ENCODE results near the gene A2ML1.
"Not testable (repeated sequence)": the region's sequence is repeated elsewhere in the genome, so short reads cannot be mapped to it uniquely, and the experiment has no call there.

Gene A2ML1

DNA sequence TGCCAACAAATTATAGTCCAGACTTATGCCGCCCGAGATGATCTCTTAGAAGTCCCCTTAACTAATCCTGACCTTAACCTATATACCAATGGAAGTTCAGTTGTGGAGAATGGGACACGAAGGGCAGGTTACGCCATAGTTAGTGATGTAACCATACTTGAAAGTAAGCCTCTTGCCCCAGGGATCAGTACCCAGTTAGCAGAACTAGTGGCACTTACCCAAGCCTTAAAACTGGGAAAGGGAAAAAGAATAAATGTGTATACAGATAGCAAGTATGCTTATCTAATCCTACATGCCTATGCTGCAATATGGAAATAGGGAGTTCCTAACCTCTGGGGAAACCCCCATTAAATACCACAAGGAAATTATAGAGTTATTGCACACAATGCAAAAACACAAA lies 29.2 kb upstream of the A2ML1 start:
- not testable (repeated sequence) for H3K4me2 ChIP-seq (ENCODE audit: low read length); H3K4me1 ChIP-seq (ENCODE audit: low read length); H4K20me1 ChIP-seq (ENCODE audit: insufficient read depth, low read length); H2AFZ ChIP-seq (ENCODE audit: low read depth, low read length); H3K9me3 ChIP-seq (ENCODE audit: insufficient read depth, low read length); H3K36me3 ChIP-seq (replicated peaks; ENCODE audit: low read depth, low read length); H3K9ac ChIP-seq (ENCODE audit: low read length); H3K27ac ChIP-seq (ENCODE audit: low read length); H3K4me3 ChIP-seq (ENCODE audit: low read length); H3K27me3 ChIP-seq (ENCODE audit: low read depth, low read length); H3K79me2 ChIP-seq (ENCODE audit: low read length)

DNA sequence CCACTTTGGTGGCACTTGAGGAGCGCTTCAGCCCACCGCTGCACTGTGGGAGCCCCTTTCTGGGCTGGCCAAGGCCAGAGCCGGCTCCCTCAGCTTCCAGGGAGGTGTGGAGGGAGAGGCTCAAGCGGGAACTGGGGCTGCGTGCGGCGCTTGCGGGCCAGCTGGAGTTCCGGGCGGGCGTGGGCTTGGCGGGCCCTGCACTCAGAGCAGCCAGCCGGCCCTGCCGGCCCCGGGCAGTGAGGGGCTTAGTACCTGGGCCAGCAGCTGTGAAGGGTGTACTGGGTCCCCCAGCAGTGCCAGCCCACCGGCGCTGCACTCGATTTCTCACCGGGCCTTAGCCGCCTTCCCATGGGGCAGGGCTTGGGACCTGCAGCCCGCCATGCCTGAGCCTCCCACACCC lies 27.8 kb upstream of the A2ML1 start:
- H3K36me3 ChIP-seq (replicated peaks; ENCODE audit: low read depth, low read length); H3K27me3 ChIP-seq (ENCODE audit: low read depth, low read length); H3K4me3 ChIP-seq (ENCODE audit: low read length); H2AFZ ChIP-seq (ENCODE audit: low read depth, low read length); H3K9ac ChIP-seq (ENCODE audit: low read length); H3K79me2 ChIP-seq (ENCODE audit: low read length); H3K27ac ChIP-seq (ENCODE audit: low read length); H3K9me3 ChIP-seq (ENCODE audit: insufficient read depth, low read length); H3K4me2 ChIP-seq (ENCODE audit: low read length); H4K20me1 ChIP-seq (ENCODE audit: insufficient read depth, low read length); H3K4me1 ChIP-seq (ENCODE audit: low read length): not testable (repeated sequence)

DNA sequence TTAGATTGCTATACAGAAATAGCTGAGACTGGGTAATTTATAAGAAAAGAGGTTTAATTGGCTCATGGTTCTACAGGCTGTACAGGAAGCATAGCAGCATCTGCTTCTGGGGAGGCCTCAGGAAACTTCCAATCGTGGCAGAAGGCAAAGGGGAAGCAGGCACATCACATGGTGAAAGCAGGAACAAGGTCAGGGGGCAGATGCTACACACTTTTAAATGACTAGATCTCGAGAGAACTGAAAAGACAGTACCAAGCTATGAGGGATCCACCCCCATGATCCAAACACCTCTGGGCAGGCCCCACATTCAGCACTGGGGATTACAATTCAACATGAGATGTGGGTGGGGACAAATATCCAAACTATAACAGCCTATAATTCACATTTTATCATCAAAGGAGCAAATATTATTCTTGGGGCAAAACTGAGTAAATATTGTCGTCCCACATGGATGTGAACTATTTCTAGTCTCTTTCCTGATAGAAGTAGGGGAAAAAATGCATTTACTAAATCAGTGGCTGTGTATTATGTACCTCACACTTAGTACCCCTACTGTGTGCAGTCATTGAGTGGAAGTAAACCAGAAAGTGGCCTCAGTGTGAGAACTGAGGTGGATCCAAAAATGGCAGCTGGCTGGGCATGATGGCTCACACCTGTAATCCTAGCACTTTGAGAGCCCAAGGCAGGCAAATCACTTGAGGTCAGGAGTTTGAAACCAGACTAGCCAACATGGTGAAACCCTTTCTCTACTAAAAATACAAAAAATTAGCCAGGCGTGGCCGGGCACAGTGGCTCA lies 25.4 kb upstream of the A2ML1 start:
- Histone ChIP-seq H3K4me3 (ENCODE audit: low read length) (no peak overlapping the region), H2AFZ (ENCODE audit: low read depth, low read length) (no peak overlapping the region; the same call in 1 of the 2 replicates), H3K79me2 (ENCODE audit: low read length) (no peaks in the 10 kb centered on the region), H3K4me2 (ENCODE audit: low read length) (no peak overlapping the region), H3K36me3 (replicated peaks; ENCODE audit: low read depth, low read length) (no peaks in the 10 kb centered on the region), H3K4me1 (ENCODE audit: low read length) (peaks cover 5% of the 10 kb centered on the region; the same call in 1 of the 2 replicates), H3K9ac (ENCODE audit: low read length) (no peak overlapping the region), H4K20me1 (ENCODE audit: insufficient read depth, low read length) (no peaks in the 10 kb centered on the region), H3K9me3 (ENCODE audit: insufficient read depth, low read length) (no peaks in the 10 kb centered on the region), H3K27me3 (ENCODE audit: low read depth, low read length) (no peaks in the 10 kb centered on the region), H3K27ac (ENCODE audit: low read length) (no peak overlapping the region)
- no peak for TF ChIP-seq EZH2phosphoT487 (IDR thresholded peaks at IDR 0.05; ENCODE audit: low read depth)
- TF ChIP-seq, protein P1, sequence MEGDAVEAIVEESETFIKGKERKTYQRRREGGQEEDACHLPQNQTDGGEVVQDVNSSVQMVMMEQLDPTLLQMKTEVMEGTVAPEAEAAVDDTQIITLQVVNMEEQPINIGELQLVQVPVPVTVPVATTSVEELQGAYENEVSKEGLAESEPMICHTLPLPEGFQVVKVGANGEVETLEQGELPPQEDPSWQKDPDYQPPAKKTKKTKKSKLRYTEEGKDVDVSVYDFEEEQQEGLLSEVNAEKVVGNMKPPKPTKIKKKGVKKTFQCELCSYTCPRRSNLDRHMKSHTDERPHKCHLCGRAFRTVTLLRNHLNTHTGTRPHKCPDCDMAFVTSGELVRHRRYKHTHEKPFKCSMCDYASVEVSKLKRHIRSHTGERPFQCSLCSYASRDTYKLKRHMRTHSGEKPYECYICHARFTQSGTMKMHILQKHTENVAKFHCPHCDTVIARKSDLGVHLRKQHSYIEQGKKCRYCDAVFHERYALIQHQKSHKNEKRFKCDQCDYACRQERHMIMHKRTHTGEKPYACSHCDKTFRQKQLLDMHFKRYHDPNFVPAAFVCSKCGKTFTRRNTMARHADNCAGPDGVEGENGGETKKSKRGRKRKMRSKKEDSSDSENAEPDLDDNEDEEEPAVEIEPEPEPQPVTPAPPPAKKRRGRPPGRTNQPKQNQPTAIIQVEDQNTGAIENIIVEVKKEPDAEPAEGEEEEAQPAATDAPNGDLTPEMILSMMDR (IDR thresholded peaks at IDR 0.05; ENCODE audit: low read depth, low read length) = no peak

DNA sequence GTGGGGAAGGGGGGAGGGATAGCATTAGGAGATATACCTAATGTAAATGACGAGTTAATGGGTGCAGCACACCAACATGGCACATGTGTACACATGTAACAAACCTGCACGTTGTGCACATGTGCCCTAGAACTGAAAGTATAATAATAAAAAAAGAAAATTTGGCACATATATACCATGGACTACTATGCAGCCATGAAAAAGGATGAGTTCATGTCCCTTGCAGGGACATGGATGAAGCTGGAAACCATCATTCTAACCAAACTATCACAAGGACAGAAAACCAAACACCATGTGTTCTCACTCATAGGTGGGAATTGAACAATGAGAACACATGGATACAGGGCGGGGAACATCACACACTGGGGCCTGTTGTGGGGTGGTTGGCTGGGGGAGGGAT lies 21.2 kb upstream of the A2ML1 start:
- H3K4me1 ChIP-seq (ENCODE audit: low read length); H3K9me3 ChIP-seq (ENCODE audit: insufficient read depth, low read length); H3K4me2 ChIP-seq (ENCODE audit: low read length); H3K9ac ChIP-seq (ENCODE audit: low read length); H3K79me2 ChIP-seq (ENCODE audit: low read length); H3K36me3 ChIP-seq (replicated peaks; ENCODE audit: low read depth, low read length); H3K27me3 ChIP-seq (ENCODE audit: low read depth, low read length); H2AFZ ChIP-seq (ENCODE audit: low read depth, low read length); H4K20me1 ChIP-seq (ENCODE audit: insufficient read depth, low read length); H3K27ac ChIP-seq (ENCODE audit: low read length); H3K4me3 ChIP-seq (ENCODE audit: low read length): not testable (repeated sequence)

DNA sequence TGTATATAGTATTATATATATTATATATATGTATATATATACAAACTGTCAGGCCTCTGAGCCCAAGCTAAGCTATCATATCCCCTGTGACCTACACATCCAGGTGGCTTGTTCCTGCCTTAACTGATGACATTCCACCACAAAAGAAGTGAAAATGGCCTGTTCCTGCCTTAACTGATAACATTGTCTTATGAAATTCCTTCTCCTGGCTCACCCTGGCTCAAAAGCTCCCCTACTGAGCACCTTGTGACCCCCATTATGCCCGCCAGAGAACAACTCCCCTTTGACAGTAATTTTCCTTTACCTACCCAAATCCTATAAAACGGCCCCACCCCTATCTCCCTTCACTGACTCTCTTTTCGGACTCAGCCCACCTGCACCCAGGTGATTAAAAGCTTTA lies 17.6 kb upstream of the A2ML1 start:
- not testable (repeated sequence) for H4K20me1 ChIP-seq (ENCODE audit: insufficient read depth, low read length); H3K4me3 ChIP-seq (ENCODE audit: low read length); H3K9me3 ChIP-seq (ENCODE audit: insufficient read depth, low read length); H3K4me1 ChIP-seq (ENCODE audit: low read length); H3K36me3 ChIP-seq (replicated peaks; ENCODE audit: low read depth, low read length); H3K9ac ChIP-seq (ENCODE audit: low read length); H3K27me3 ChIP-seq (ENCODE audit: low read depth, low read length); H3K27ac ChIP-seq (ENCODE audit: low read length); H3K79me2 ChIP-seq (ENCODE audit: low read length); H3K4me2 ChIP-seq (ENCODE audit: low read length); H2AFZ ChIP-seq (ENCODE audit: low read depth, low read length)

DNA sequence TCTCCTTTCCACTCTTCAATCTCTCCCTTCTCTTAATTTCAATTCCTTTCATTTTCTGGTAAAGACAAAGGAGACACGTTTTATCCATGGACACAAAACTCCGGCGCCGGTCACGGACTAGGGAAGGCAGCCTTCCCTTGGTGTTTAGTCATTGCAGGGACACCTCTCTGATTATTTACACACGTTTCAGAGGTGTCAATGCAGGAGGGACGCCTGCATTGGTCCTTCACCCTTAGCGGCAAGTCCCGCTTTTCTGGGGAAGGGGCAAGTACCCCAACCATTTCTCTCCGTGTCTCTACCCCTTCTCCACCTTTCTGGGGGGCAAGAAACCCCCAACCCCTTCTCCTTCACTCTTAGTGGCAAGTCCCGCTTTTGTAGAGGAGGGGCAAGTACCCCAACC lies 16.9 kb upstream of the A2ML1 start:
- H3K4me1 ChIP-seq (ENCODE audit: low read length); H3K4me3 ChIP-seq (ENCODE audit: low read length); H3K9me3 ChIP-seq (ENCODE audit: insufficient read depth, low read length); H3K4me2 ChIP-seq (ENCODE audit: low read length); H4K20me1 ChIP-seq (ENCODE audit: insufficient read depth, low read length); H3K27me3 ChIP-seq (ENCODE audit: low read depth, low read length); H3K36me3 ChIP-seq (replicated peaks; ENCODE audit: low read depth, low read length); H3K79me2 ChIP-seq (ENCODE audit: low read length); H3K9ac ChIP-seq (ENCODE audit: low read length); H2AFZ ChIP-seq (ENCODE audit: low read depth, low read length); H3K27ac ChIP-seq (ENCODE audit: low read length): not testable (repeated sequence)

DNA sequence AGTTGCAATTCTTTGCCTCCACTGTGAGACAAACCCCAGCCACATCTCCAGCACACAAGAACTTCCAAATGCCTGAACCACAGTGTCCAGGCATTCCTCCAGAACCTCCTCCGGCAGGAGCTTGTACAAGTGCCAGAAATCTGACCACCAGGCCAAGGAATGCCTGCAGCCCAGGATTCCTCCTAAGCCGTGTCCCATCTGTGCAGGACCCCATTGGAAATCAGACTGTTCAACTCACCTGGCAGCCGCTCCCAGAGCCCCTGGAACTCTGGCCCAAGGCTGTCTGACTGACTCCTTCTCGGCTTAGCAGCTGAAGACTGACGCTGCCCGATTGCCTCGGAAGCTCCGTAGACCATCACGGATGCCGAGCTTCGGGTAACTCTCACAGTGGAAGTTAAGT lies 15.3 kb upstream of the A2ML1 start:
- H3K27ac ChIP-seq (ENCODE audit: low read length); H3K27me3 ChIP-seq (ENCODE audit: low read depth, low read length); H3K4me3 ChIP-seq (ENCODE audit: low read length); H3K4me1 ChIP-seq (ENCODE audit: low read length); H2AFZ ChIP-seq (ENCODE audit: low read depth, low read length); H3K79me2 ChIP-seq (ENCODE audit: low read length); H3K4me2 ChIP-seq (ENCODE audit: low read length); H4K20me1 ChIP-seq (ENCODE audit: insufficient read depth, low read length); H3K36me3 ChIP-seq (replicated peaks; ENCODE audit: low read depth, low read length); H3K9ac ChIP-seq (ENCODE audit: low read length); H3K9me3 ChIP-seq (ENCODE audit: insufficient read depth, low read length): not testable (repeated sequence)

DNA sequence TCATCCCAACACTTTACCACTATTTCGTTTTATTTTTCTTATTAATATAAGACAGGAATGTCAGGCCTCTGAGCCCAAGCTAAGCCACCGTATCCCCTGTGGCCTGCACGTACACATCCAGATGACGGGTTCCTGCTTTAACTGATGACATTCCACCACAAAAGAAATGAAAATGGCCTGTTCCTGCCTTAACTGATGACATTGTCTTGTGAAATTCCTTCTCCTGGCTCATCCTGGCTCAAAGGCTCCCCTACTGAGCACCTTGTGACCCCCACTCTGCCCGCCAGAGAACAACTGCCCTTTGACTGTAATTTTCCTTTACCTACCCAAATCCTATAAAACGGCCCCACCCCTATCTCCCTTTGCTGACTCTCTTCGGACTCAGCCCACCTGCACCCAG lies 12.3 kb upstream of the A2ML1 start:
- H3K9ac ChIP-seq (ENCODE audit: low read length); H3K27ac ChIP-seq (ENCODE audit: low read length); H3K79me2 ChIP-seq (ENCODE audit: low read length); H3K4me2 ChIP-seq (ENCODE audit: low read length); H4K20me1 ChIP-seq (ENCODE audit: insufficient read depth, low read length); H3K9me3 ChIP-seq (ENCODE audit: insufficient read depth, low read length); H3K4me1 ChIP-seq (ENCODE audit: low read length); H2AFZ ChIP-seq (ENCODE audit: low read depth, low read length); H3K36me3 ChIP-seq (replicated peaks; ENCODE audit: low read depth, low read length); H3K27me3 ChIP-seq (ENCODE audit: low read depth, low read length); H3K4me3 ChIP-seq (ENCODE audit: low read length): not testable (repeated sequence)
